SK-N-MC (cell line): ENCODE data around the gene FGF18.

Experiments used
- EZH2 ChIP-seq: fragments of 200-600 bp; sonication (generic); IDR thresholded peaks from one replicate; pipeline ENCODE4 v1.6.1; 2017; ENCODE audit warnings: antibody characterized with exemption
- FOXP2 ChIP-seq: optimal IDR thresholded peaks from 2 replicates; pipeline ENCODE3; 2011; ENCODE audit warnings: mild to moderate bottlenecking, moderate library complexity; ENCODE audit not compliant: insufficient read depth; ENCODE audit errors: extremely low read length, control extremely low read depth
- POLR2AphosphoS5 ChIP-seq: IDR thresholded peaks from 2 replicates; pipeline ENCODE4 v1.6.1; 2012; ENCODE audit warnings: mild to moderate bottlenecking, low read depth, low read length, borderline replicate concordance

GRCh38 chr5:171484460-171484899 is 65.0 kb downstream of the FGF18 start:
- TF ChIP-seq POLR2AphosphoS5: no peak
- no peak for TF ChIP-seq EZH2
- TF ChIP-seq FOXP2: no peak
